ENCODE data around the gene S100PBP. TPM values are rescaled to one million over a fixed set of nuclear protein-coding genes. Genes with fewer than 3 reads are reported as not detected.

Gene S100PBP
- total RNA-seq, 1 experiment from 2014 or later: 69.3 TPM

DNA sequence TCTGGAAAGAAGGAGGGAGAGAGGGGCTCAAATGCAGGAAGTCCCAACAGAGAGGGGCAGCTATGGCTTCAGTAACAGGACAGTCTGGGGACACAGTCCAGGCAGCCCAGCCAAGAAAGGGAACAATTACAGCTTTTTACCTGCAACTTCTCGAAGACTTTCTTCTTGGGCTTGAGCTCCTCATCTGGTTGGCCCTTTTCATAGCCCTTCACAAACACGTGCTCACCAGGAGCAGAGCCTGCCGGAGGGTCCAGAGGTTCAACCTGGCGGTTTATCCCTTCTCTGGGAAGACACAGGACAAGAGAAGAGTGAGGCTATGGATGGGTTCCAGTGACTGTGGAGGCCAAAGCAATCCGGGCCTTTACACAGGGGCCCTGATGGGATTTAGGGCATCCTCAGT lies 38.2 kb upstream of the S100PBP start:
- no peak for DNase-seq (ENCODE audit: low spot score)
- H3K9me3 ChIP-seq (ENCODE audit: low read depth, low read length, poor library complexity, severe bottlenecking): no peaks in the 10 kb centered on the region
- no peaks in the 10 kb centered on the region for H3K27me3 ChIP-seq (replicated peaks; ENCODE audit: insufficient read depth, low read depth, low read length, poor library complexity)
- CTCF ChIA-PET: no interaction called here
- no peak overlapping the region for H3K27ac ChIP-seq (ENCODE audit: low read depth, low read length, poor library complexity, severe bottlenecking)
- intact Hi-C loops (cut with micrococcal nuclease; ENCODE audit: unreplicated experiment): no loop called here
- no peaks in the 10 kb centered on the region for H3K4me1 ChIP-seq (ENCODE audit: insufficient read depth, low read length, poor library complexity, severe bottlenecking)
- BruUV-seq (replicated peaks): no TSS peak
- POLR2A ChIA-PET (ENCODE audit: low non-redundant PET): interaction anchor here (0.7 kb wide), 1 partner anchor 11 kb away, joined by 3 read pairs; no protein-coding TSS in a partner anchor
- H3K36me3 ChIP-seq (ENCODE audit: insufficient read depth, low read length, poor library complexity, severe bottlenecking): peaks cover 89% of the 10 kb centered on the region
- TF ChIP-seq, protein P1, sequence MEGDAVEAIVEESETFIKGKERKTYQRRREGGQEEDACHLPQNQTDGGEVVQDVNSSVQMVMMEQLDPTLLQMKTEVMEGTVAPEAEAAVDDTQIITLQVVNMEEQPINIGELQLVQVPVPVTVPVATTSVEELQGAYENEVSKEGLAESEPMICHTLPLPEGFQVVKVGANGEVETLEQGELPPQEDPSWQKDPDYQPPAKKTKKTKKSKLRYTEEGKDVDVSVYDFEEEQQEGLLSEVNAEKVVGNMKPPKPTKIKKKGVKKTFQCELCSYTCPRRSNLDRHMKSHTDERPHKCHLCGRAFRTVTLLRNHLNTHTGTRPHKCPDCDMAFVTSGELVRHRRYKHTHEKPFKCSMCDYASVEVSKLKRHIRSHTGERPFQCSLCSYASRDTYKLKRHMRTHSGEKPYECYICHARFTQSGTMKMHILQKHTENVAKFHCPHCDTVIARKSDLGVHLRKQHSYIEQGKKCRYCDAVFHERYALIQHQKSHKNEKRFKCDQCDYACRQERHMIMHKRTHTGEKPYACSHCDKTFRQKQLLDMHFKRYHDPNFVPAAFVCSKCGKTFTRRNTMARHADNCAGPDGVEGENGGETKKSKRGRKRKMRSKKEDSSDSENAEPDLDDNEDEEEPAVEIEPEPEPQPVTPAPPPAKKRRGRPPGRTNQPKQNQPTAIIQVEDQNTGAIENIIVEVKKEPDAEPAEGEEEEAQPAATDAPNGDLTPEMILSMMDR (conservative IDR thresholded peaks at IDR 0.05; ENCODE audit: low read depth, low read length): no peak
- TF ChIP-seq EZH2 (IDR thresholded peaks at IDR 0.05; ENCODE audit: borderline replicate concordance, low read depth, low read length, poor library complexity, severe bottlenecking): no peak
- no peak overlapping the region for H3K4me3 ChIP-seq (ENCODE audit: low read depth, low read length, poor library complexity, severe bottlenecking)

DNA sequence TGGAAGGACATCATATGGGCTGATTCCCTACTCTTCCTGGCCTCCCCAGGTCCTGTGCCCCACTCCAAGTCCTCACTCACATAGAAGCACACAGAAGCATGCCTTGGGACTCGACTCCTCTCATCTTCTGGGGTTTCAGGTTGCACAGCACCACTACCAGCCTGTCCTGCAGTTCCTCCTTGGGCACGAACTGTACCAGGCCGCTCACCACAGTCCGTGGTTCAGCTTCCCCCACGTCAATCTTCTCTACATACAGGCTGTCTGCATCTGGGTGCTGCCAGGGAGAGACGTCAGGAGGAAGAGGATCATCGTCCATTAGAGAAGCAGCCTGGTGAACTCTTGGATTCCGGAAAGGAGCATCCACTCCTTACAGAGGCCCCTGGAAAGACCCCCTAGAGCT lies 37.4 kb upstream of the S100PBP start:
- Histone ChIP-seq H3K4me3 (ENCODE audit: low read depth, low read length, poor library complexity, severe bottlenecking) (no peak overlapping the region), H3K36me3 (ENCODE audit: insufficient read depth, low read length, poor library complexity, severe bottlenecking) (peaks cover 94% of the 10 kb centered on the region), H3K27ac (ENCODE audit: low read depth, low read length, poor library complexity, severe bottlenecking) (no peak overlapping the region), H3K4me1 (ENCODE audit: insufficient read depth, low read length, poor library complexity, severe bottlenecking) (no peaks in the 10 kb centered on the region), H3K9me3 (ENCODE audit: low read depth, low read length, poor library complexity, severe bottlenecking) (no peaks in the 10 kb centered on the region), H3K27me3 (replicated peaks; ENCODE audit: insufficient read depth, low read depth, low read length, poor library complexity) (no peaks in the 10 kb centered on the region)
- intact Hi-C loops (cut with micrococcal nuclease; ENCODE audit: unreplicated experiment): no loop called here
- TF ChIP-seq, protein P1 (conservative IDR thresholded peaks at IDR 0.05; ENCODE audit: low read depth, low read length): no peak
- no peak for TF ChIP-seq EZH2 (IDR thresholded peaks at IDR 0.05; ENCODE audit: borderline replicate concordance, low read depth, low read length, poor library complexity, severe bottlenecking)
- DNase-seq (ENCODE audit: low spot score): no peak
- ChIA-PET POLR2A (ENCODE audit: low non-redundant PET) (interaction anchor here (0.7 kb wide), 1 partner anchor 11 kb away, joined by 3 read pairs; no protein-coding TSS in a partner anchor), CTCF (no interaction called here)
- no TSS peak for BruUV-seq (replicated peaks)

DNA sequence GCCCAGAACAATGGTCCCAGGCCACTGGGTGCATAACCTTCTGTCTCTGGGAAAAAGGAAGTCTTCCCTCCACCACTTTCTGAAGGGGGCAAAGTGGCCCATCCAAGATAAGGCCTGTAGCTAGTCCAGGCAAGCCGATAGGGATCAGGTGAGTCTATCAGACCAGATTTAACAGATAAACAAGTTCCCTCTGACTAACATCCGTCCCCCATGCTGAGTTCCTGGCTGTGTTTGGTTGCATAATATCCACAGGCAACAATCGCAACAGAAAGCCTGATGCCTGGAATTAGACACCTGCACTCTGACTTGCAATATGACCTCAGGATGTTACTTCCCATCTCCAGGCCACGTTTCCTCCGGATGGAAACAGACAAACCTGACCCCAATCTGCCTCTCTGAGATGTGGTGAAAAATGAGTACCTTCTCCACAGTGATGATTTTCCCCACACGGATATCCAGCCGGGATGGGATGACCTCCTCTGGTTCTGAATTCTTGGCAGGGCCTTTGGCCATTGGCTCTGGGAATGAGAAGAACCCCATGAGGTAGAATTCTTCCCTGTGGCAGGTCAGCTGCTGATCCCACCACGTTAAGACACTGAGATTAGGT lies 36.7 kb upstream of the S100PBP start:
- ChIA-PET POLR2A (ENCODE audit: low non-redundant PET) (no interaction called here), CTCF (no interaction called here)
- Histone ChIP-seq H3K36me3 (ENCODE audit: insufficient read depth, low read length, poor library complexity, severe bottlenecking) (peaks cover 94% of the 10 kb centered on the region), H3K4me3 (ENCODE audit: low read depth, low read length, poor library complexity, severe bottlenecking) (no peak overlapping the region), H3K27ac (ENCODE audit: low read depth, low read length, poor library complexity, severe bottlenecking) (no peak overlapping the region), H3K4me1 (ENCODE audit: insufficient read depth, low read length, poor library complexity, severe bottlenecking) (no peaks in the 10 kb centered on the region), H3K9me3 (ENCODE audit: low read depth, low read length, poor library complexity, severe bottlenecking) (no peaks in the 10 kb centered on the region), H3K27me3 (replicated peaks; ENCODE audit: insufficient read depth, low read depth, low read length, poor library complexity) (no peaks in the 10 kb centered on the region)
- TF ChIP-seq, protein P1 (conservative IDR thresholded peaks at IDR 0.05; ENCODE audit: low read depth, low read length): no peak
- no peak for TF ChIP-seq EZH2 (IDR thresholded peaks at IDR 0.05; ENCODE audit: borderline replicate concordance, low read depth, low read length, poor library complexity, severe bottlenecking)
- intact Hi-C loops (cut with micrococcal nuclease; ENCODE audit: unreplicated experiment): no loop called here
- BruUV-seq (replicated peaks): no TSS peak
- no peak for DNase-seq (ENCODE audit: low spot score)
